Prostate gland (tissue), 2 donors: Measurements from ENCODE around the gene UBTF.

Experiments used
- POLR2A ChIP-seq: fragments of 450-650 bp; IDR thresholded peaks from one replicate; pipeline ENCODE4 v1.6.1; 2016; ENCODE audit warnings: antibody characterized with exemption, mild to moderate bottlenecking
- POLR2AphosphoS5 ChIP-seq: sonication (generic); formaldehyde crosslinking; IDR thresholded peaks from one replicate; pipeline ENCODE4 v1.6.1; 2017; ENCODE audit warnings: antibody characterized with exemption
- TF ChIP-seq, protein P1 (sequence below), 4 experiments: fragments of 200-600 bp in 2 of 4; fragments of 450-650 bp in 2 of 4; sonication (generic) in 2 of 4; IDR thresholded peaks; 1 replicate in 3 of 4; 2 replicates in 1 of 4; pipeline ENCODE4 v1.5.1; 2016 to 2019; ENCODE audit warnings: antibody characterized with exemption in 4 of 4, mild to moderate bottlenecking in 2 of 4, moderate library complexity in 2 of 4

DNA sequence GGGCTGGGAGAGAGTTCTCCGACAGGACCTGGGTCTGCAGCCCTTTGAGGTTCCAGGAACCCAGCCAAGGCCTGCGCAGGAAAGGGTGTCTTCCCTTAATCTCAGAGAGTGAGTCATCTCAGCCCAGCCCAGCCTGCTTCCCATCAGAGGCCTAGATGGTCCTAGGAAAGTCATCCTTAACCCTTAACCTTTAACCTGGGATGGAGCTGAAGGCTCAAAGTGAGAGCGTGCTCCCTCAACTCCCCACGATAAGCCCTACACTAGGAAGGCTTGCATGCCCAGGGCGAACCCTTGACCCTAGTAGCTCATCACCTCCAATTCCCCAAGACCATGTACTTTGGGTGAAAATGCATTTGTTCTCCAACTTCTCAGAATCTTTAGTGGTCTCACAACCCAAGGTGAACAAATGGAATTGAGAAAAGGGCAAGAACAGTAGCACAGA, 15.0 kb downstream of the UBTF start:
- TF ChIP-seq, protein P1, sequence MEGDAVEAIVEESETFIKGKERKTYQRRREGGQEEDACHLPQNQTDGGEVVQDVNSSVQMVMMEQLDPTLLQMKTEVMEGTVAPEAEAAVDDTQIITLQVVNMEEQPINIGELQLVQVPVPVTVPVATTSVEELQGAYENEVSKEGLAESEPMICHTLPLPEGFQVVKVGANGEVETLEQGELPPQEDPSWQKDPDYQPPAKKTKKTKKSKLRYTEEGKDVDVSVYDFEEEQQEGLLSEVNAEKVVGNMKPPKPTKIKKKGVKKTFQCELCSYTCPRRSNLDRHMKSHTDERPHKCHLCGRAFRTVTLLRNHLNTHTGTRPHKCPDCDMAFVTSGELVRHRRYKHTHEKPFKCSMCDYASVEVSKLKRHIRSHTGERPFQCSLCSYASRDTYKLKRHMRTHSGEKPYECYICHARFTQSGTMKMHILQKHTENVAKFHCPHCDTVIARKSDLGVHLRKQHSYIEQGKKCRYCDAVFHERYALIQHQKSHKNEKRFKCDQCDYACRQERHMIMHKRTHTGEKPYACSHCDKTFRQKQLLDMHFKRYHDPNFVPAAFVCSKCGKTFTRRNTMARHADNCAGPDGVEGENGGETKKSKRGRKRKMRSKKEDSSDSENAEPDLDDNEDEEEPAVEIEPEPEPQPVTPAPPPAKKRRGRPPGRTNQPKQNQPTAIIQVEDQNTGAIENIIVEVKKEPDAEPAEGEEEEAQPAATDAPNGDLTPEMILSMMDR (IDR thresholded peaks at IDR 0.05), result no peak
- no peak for TF ChIP-seq POLR2AphosphoS5
- no peak for TF ChIP-seq POLR2A
